Measurements from ENCODE around the gene NHSL2. TPM values are rescaled to one million over a fixed set of nuclear protein-coding genes. Genes with fewer than 3 reads are reported as not detected.

The NHSL2 gene
- total and polyA plus RNA-seq, 2 of the 13 experiments (the other 11 are each of a cell fraction or from before 2014, with no cell fraction given), result not detected

DNA sequence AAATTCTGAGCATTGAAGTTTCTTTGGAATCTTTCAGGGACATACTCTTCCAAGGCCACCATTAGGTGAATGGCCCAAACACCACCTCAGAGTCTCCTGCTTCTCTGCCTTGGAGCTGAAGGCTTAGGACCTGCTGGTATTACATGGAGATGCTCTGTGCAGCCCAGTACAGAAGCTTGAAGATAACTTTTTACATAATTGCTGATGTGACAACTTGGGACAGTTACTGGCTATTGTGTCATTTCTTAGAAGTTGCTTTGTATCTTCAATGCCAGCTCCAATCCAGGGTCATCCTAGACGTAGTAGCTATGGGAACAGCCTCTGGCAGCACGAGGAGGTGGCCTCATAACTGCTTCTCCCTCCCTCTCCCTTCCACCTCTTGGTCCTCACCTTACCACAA is 160.6 kb downstream of the NHSL2 start:
- no peak for DNase-seq (ENCODE audit: low spot score)
- intact Hi-C loops (cut with micrococcal nuclease; ENCODE audit: unreplicated experiment) (no loop called here), in situ Hi-C loops (cut with HindIII; ENCODE audit: extremely low pct_ligation_motif_present, low pct_unique_long_range_greater_than_20kb) (no loop called here)
- Histone ChIP-seq H3K9ac (ENCODE audit: insufficient read depth, low read depth, low read length) (no peak overlapping the region), H2AFZ (ENCODE audit: low read length) (no peak overlapping the region), H3K79me2 (ENCODE audit: insufficient read depth, low read length) (no peaks in the 10 kb centered on the region), H3K4me2 (ENCODE audit: low read depth, low read length) (no peak overlapping the region), H3K9me3 (ENCODE audit: low read length) (no peaks in the 10 kb centered on the region), H3K4me3 (replicated peaks in 1 of 3; ENCODE audit: insufficient read depth in 1 of 3, low read depth in 2 of 3, low read length in 3 of 3) (no peak overlapping the region), H3K4me1 (ENCODE audit: insufficient read depth, low read length) (no peaks in the 10 kb centered on the region), H3K27me3 (ENCODE audit: control insufficient read depth in 1 of 2, insufficient read depth in 2 of 2, low read length in 2 of 2) (no peaks in the 10 kb centered on the region), H4K20me1 (ENCODE audit: insufficient read depth, low read length) (no peaks in the 10 kb centered on the region), H3K36me3 (replicated peaks in 1 of 2; ENCODE audit: control insufficient read depth in 1 of 2, insufficient read depth in 2 of 2, low read length in 2 of 2) (no peaks in the 10 kb centered on the region), H3K27ac (ENCODE audit: extremely low read length, insufficient read depth, low read length) (no peak overlapping the region)
- FAIRE-seq, result no peak
- TF ChIP-seq KAT2B (IDR thresholded peaks at IDR 0.05; ENCODE audit: borderline replicate concordance, low read depth, low read length), result no peak
- peak in 1 of 2 experiments; percentile 52; a peak in 2 of 4 replicates for TF ChIP-seq MAFK (conservative IDR thresholded peaks at IDR 0.05 in 1 of 2, IDR thresholded peaks at IDR 0.05 in 1 of 2; ENCODE audit: low read length in 2 of 2)
- no peak for ATAC-seq
- CTCF ChIA-PET (ENCODE audit: low intra/inter-chr PET ratio, low total read pairs), result no interaction called here
- no TSS peak for BruUV-seq (replicated peaks)
- POLR2A ChIA-PET, result no interaction called here
- 20% methylated on average over 1 of the region's 2 CpGs for WGBS (ENCODE audit: low lambda C conversion rate)

GRCh38 chrX:72073633-72074032 is 163.0 kb downstream of the NHSL2 start:
- no peaks in the 10 kb centered on the region for H3K4me1 ChIP-seq (ENCODE audit: insufficient read depth, low read length)
- ChIA-PET CTCF (ENCODE audit: low intra/inter-chr PET ratio, low total read pairs) (no interaction called here), POLR2A (no interaction called here)
- no peak for FAIRE-seq
- H3K36me3 ChIP-seq (replicated peaks in 1 of 2; ENCODE audit: control insufficient read depth in 1 of 2, insufficient read depth in 2 of 2, low read length in 2 of 2), result no peaks in the 10 kb centered on the region
- DNase-seq (ENCODE audit: low spot score), result no peak
- WGBS (ENCODE audit: low lambda C conversion rate), result no CpG with 5 or more reads among the region's 1 CpG
- no peaks in the 10 kb centered on the region for H3K79me2 ChIP-seq (ENCODE audit: insufficient read depth, low read length)
- no TSS peak for BruUV-seq (replicated peaks)
- no peak overlapping the region for H2AFZ ChIP-seq (ENCODE audit: low read length)
- H4K20me1 ChIP-seq (ENCODE audit: insufficient read depth, low read length), result no peaks in the 10 kb centered on the region
- no peaks in the 10 kb centered on the region for H3K27me3 ChIP-seq (ENCODE audit: control insufficient read depth in 1 of 2, insufficient read depth in 2 of 2, low read length in 2 of 2)
- intact Hi-C loops (cut with micrococcal nuclease; ENCODE audit: unreplicated experiment) (no loop called here), in situ Hi-C loops (cut with HindIII; ENCODE audit: extremely low pct_ligation_motif_present, low pct_unique_long_range_greater_than_20kb) (no loop called here)
- no peak for ATAC-seq
- no peak overlapping the region for H3K4me3 ChIP-seq (replicated peaks in 1 of 3; ENCODE audit: insufficient read depth in 1 of 3, low read depth in 2 of 3, low read length in 3 of 3)
- H3K27ac ChIP-seq (ENCODE audit: extremely low read length, insufficient read depth, low read length), result no peak overlapping the region
- no peak overlapping the region for H3K4me2 ChIP-seq (ENCODE audit: low read depth, low read length)
- no peaks in the 10 kb centered on the region for H3K9me3 ChIP-seq (ENCODE audit: low read length)
- TF ChIP-seq HNF4G (IDR thresholded peaks at IDR 0.05; ENCODE audit: borderline replicate concordance, low read depth, low read length) (no peak), HNF4G (CRISPR knock-in tag; IDR thresholded peaks at IDR 0.05; ENCODE audit: borderline replicate concordance, low read depth) (no peak), ZNF704 (CRISPR knock-in tag; IDR thresholded peaks at IDR 0.05; ENCODE audit: borderline replicate concordance) (no peak), ETS1 (CRISPR knock-in tag; IDR thresholded peaks at IDR 0.05) (no peak), SMARCE1 (IDR thresholded peaks at IDR 0.05; ENCODE audit: borderline replicate concordance) (no peak), ZNF788 (CRISPR knock-in tag; IDR thresholded peaks at IDR 0.05; ENCODE audit: borderline replicate concordance) (no peak), ZSCAN12 (CRISPR knock-in tag; IDR thresholded peaks at IDR 0.05) (no peak), PRDM4 (CRISPR knock-in tag; IDR thresholded peaks at IDR 0.05; ENCODE audit: borderline replicate concordance) (no peak)
- TF ChIP-seq, protein P1, sequence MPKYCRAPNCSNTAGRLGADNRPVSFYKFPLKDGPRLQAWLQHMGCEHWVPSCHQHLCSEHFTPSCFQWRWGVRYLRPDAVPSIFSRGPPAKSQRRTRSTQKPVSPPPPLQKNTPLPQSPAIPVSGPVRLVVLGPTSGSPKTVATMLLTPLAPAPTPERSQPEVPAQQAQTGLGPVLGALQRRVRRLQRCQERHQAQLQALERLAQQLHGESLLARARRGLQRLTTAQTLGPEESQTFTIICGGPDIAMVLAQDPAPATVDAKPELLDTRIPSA (CRISPR knock-in tag; IDR thresholded peaks at IDR 0.05; ENCODE audit: borderline replicate concordance), result no peak
- no peak overlapping the region for H3K9ac ChIP-seq (ENCODE audit: insufficient read depth, low read depth, low read length)

All from HepG2 (cell line).